Ureter (tissue), 1 donor: ENCODE results near the gene METTL6. TPM values are rescaled to one million over a fixed set of nuclear protein-coding genes. Genes with fewer than 3 reads are reported as not detected.
"Not testable (repeated sequence)": the region's sequence is repeated elsewhere in the genome, so short reads cannot be mapped to it uniquely, and the experiment has no call there.

Experiments
- DNase-seq: peaks from one replicate; pipeline ENCODE4 v3.0.0-alpha.2; 2020; ENCODE audit warnings: low spot score
- total RNA-seq: library from RNA; stranded (reverse); gene quantifications from one replicate; pipeline ENCODE4 v1.2.4, GENCODE V29; 2023
- donor health status: DM: yes; HTN: yes; CAD: no.

The METTL6 gene
- total RNA-seq, 1 donor from 2014 or later: 19.3 TPM

DNA sequence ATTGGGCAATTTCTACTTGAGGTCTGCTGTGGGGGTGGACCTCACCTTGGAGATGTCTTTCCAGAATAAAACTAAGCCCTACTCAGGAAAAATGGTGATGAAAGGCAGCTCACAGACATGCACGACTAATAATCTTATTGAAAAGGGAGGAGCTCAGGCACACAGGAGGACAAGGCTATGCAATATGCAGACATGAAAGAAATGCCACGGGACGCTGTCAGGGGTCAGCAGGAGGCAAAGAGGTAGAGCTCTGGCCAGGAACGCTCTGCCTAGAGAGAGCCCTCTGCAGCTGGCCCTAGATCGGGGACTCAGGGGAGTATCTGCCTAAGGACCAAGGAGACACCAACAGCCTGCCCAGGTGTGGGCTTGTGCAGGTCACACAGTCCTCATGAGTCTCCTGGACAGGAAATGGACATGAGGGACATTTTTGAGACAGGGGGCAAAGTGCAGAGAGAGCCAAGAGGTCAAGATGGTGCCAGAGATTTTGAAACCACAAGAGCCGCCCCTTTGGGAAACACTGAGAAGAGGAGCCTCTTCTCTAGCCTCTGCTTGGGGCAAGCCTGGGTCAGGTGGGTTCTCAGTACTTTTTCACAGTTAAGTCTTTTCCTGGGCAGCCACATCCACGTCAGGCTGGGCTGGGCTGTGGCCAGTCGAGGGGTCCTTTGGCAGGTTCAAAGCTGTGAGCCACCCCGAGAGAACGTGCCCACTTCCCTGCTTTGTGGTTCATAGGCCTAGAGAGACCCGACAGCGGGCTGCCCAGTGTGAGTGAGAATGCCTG lies 23.3 kb upstream of the METTL6 start:
- DNase-seq: peak; percentile 25

DNA sequence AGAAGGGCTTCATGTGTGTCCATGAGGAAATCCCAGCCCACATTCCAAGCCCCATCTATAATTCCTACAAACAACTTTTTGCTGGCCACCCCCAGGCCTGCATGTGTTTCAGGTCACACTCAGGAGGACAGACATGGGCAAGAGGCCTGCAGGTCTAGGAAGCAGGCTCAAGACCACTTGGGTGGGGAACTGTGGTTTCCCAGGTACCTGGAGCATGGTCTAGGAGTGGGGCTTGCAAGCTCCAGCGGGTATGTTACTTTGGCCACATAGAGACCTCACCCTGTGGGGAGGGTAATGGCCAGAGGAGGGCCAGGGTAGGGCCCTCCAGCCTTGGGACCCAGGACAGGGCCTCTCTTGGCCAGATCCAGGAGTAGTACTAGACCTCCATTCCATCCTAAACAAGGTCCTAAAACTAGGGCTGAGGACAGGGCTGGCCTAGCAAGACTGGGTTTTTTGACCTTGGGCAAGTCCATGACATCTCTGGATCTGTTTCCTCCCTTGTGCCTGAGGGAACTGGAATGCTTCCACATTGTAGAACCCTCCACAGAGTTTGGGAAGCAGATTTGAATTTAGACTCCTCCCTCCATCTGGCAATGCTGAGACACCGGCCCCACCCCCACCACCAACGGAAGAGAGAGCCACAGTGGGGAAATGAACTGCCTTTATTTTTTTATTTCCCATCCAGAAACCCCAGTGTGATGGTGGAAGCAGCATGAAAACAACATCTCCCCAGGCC lies 22.3 kb upstream of the METTL6 start:
- DNase-seq: no peak

DNA sequence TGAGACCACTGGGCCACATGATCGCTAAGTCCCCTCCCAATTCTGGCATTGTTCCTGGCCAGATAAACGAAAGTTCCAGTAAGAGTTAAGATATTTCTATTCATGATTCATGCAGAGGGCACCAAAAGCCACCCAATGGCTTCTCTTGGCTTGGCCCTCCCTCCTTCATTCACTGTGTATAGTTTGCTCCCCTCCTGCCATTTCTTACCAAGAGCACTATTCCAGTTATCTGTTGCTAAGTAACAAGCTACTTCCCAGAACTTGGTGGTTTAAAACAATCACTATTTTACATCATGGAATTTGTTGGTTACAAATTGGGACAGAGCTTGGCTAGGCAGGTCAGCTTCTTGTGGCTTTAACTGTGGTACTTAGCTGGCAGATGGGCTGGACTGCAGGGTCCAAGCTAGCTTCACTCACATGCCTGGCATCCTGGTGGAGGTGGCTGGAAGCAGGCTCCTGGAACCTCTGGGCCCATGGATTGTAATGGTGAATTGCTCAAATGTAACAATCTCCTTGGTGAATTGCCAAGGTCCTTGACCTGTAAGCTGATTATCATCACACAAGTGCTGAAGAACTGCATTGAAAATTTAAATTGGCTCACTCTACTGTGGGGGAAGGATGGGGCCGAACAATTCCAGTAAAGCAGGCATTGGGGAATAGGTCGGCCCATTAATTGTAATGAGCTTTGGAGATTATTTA lies 16.6 kb upstream of the METTL6 start:
- DNase-seq: peak; percentile 34

DNA sequence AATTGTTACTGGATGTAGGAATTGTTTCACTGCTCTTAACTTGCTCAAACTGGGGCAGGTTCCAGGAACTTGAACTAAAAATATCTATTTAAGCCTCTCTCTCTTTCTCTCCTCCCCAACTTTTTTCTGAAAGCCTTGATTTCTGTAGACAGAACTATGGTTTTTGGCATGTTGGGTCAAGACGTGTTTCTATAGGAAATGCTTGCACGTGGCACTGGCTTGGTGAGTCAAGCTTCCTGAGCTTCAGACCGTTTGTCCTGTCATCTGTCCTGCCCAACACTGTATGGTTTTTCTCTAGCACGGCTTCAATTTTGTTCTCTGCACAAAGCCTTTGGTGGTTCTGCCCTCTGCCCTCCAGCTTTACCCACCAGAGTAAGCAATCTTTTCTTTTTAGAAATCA lies 13.5 kb upstream of the METTL6 start:
- no peak for DNase-seq

DNA sequence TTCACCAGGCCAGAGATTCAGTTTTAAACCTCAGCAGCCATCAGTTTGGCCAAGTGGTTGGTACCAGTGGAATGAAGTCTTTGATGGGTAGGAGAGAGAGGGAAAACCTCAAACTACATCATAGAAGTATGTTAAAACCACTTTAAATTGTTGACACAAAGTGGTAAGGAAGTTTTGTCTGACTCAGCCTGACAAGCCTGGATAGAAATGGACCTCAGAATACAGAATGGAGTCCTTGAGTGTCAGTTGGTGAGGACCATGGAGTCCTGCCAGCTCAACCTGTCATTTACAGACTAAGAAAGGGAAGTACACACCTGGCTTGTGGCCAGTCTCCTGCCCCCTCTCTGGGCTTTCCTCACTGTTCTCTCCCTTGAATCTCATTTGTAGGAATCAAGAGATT lies 12.1 kb upstream of the METTL6 start:
- no peak for DNase-seq

DNA sequence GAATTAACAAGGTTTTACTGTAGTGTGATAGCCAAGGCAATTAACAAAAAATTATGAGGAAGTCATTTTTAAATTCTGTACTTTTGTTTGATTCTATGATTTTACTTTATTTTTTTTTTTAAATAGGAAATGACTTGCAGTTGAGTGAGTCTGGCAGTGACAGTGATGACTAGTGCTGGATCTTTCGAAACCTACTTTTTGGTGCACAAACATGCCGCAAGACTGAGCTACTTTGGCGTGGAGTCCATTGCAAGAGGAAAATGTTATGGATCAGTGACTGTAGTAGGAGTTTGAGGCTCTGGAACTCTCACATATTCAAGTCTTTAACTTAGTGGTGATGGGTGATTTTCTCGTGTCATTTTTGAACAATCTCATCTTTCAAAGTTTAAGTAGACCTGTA lies 11.6 kb upstream of the METTL6 start:
- DNase-seq: no peak

DNA sequence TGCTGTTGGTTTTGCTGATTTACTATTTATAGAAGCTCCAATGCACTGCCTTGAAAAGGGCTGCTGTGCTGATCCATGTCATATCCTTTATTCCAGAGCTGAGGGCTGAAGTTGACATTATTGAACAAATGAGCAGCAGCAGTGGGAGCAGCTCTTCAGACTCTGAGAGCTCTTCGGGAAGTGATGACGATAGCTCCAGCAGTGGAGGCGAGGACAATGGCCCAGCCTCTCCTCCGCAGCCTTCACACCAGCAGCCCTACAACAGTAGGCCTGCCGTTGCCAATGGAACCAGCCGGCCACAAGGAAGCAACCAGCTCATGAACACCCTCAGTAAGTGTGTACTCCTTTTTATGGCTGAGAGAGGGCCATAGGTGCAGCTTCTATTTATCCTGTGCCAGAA lies 8.9 kb upstream of the METTL6 start:
- no peak for DNase-seq

DNA sequence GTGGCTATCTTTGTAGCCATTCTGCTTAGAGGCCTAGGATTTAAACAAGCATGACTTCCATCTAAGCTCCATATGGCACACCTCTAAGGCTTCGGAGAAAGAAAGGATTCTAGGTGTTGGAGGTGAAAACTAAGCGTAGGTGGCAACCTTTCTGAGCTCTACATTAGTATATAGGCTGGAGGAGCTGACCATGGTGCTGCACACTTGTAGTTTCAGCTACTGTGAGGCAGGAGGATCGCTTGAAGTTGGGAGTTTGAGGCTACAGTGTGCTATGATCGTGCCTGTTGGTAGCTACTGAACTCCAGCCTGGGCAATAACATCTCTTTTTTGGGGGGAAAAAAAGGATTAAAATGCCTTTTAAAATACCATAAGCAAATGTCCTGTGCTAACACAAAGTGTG lies 7.4 kb upstream of the METTL6 start:
- no peak for DNase-seq

DNA sequence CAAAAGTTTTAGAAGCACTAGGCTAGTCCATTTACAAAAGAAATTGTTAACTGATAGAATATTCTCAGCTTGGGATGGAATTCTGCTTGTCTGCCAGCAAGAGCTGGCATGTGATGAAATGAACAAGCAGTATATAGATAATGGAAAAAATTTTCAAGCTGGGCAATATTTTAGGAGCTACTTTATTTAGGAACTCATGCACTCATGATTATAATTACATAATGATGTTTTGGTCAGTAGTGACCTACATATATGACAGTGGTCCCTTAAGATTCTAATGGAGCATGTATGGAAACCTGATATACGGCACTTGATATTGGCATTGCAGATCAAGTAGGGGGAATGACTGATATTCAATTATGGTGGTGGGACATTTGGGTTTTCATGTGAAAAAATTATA lies 6.2 kb upstream of the METTL6 start:
- no peak for DNase-seq

DNA sequence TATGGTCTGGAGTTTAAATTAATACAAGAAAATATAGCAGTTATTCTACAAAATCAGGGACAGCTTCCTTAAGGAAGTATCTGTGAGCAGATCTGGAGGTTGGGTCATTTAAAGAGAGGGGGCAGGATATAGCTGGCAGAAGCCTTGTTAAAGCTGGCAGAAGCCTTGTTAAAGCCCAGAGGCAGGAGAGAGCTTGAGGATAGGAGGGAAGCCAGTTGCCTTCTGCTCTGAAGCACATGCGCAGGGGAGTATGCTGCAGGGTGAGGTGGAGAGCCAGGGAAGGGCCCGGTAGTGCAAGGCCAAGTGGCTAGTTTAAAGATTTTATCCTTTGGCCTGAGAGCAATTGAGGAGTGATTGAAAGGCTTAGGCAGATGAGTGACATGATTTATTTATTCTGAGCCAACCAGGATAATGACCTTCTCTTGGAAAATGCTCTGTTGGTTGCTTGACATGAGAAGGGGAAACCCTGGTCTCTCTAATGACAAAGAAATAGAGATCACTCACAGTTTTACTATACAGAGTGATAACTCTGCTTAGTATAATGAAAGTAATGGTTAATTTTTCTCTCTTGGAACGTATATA lies 4.0 kb upstream of the METTL6 start:
- no peak for DNase-seq

DNA sequence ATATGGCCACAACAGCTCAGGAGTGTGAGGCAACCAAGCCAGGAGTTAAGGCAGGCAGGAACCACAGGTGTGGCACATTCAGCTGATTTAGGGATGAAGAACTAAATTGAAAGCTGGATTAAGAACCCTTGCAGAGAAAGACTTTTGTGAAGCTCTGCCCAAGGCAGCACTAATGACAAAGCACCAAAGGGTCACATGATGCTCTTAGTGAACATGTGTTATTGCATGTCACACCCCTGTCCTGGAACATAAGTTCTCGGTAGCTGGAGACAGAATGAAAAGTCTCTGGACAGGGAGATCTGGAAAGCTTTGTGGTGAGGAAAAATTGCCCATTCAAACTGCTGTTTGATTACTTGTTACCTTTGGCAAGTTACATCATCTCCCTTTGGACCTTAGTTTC lies 3.3 kb upstream of the METTL6 start:
- DNase-seq: no peak

DNA sequence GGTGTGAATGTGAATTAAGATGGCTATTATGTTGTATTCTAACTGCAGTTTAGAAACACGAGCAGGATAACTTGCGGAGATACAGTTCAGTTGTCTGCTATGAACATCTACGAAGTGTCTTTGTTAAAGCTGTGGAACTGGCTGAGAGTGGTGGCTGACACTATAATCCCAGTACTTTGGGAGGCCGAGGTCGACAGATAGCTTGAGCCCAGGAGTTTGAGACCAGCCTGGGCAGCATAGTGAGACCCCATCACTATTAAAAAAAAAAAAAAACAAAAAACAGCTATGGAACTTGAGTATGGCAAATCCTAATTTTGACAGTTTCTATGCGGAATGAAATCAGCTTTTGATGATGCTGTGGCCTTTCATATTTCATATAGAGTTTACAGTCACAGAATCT lies 1.7 kb upstream of the METTL6 start:
- DNase-seq: no peak

DNA sequence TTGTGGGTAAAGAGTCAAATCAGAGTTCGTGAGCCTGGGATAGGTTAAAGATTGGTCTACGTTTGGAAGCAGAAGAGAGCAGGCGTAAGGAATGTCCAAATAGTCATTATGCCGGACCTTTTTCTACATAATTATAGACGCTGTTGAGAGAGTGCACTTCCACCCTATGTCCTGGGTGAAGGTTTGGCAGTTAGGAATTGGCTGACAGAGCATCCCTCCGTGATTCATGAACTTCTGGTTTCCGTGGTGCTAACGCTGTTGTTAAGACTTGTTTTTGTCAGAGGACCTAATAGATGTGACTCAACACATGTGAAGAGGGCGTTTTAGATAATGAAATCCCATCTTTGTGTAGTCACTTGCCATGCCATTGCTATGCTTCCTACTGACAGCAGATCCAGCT lies 1.2 kb upstream of the METTL6 start:
- no peak for DNase-seq

DNA sequence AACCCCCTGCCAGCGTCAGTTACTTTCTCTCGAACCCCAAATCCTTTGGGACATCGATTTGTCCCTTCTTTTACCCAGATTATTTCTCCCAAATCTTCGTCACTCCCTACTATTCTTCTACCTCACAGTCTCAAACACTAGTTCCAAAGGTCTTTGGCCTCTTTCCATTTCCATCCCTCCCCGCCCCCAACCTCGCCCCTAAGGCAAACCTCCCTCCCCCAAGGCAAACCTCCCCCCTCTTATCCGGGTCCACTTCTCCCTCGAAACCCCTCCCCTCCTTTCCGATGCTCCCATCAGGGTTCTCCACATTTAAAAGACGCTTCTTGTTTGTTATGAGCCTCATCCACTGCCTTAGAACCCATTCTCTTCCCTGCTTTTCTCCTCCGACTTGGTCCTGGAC lies 637 bp upstream of the METTL6 start:
- no peak for DNase-seq

DNA sequence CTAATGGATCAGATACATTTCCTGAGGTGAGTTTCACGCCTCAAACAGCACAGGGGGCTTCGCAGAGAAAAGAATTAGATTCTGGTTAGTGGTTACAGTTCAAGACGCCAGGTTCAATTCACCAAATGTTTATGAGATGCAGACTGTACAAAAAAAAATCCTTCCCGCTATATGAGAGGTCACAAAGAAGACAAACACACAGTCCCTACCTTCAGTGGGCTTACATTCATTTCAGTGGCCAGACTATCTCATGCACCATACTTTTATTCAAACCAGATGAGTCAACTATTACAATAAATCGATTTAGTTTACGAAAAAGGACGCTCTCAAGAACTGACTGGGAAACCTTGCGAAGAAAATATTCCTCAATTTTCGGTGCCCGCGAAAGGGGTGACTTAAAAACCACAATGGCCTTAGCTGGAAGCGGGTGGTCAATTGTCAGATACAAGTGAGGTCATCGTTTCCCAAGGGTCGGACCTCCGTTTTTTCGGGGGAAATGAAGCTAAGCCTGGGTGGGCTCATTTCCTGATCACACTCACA lies 695 bp downstream of the METTL6 start:
- DNase-seq: no peak

DNA sequence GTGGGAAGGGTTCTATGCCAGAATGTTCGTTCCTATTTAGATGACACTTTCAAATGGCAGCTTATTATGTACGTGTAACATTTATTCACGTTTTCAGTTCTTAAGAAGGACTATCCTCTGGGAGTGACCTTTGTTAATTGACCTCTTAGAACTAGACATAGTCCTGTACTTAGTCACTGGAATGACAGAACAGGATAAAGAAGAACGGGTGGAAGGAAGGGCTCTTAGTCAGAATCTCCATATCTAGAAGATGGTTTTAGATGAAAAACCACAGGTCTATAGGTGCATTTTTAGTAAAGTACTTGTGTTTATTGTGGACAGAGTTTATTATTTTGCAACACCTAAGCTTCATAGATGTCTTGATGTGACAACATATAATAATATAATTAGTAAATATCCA lies 6.5 kb downstream of the METTL6 start:
- no peak for DNase-seq

DNA sequence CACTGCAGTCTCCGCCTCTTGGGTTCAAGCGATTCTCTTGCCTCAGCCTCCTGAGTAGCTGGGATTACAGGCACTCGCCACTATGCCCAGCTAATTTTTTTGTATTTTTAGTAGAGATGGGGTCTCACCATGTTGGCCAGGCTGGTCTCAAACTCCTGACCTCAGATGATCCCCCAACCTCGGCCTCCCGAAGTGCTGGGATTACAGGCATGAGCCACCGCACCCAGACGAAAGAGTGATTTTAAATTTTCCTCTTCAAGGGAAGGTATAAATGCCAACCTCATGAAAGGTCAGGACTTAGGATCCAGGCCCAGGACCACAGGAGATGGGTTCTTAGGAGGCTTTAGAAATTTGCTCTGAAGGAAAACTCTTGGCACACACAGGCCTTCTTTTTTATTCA lies 16.4 kb downstream of the METTL6 start:
- not testable (repeated sequence) for DNase-seq

DNA sequence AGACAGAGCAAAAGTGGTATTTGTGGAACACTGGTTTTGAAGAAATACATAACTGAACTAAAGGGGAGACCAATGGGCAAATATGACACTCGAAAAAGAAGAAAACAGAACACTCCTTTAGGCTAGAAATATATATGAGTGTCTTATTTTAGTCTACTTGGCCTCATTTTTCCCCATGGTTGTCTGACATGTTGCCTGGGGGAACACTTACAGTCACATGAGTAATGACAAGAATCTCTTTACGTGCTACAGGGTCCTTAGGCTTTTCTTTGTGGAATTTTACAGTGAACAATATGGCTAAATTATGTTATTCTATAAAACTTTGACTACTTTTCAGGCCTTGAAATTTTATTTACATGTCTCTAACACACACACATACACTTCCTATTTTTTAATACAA lies 17.6 kb downstream of the METTL6 start:
- no peak for DNase-seq

DNA sequence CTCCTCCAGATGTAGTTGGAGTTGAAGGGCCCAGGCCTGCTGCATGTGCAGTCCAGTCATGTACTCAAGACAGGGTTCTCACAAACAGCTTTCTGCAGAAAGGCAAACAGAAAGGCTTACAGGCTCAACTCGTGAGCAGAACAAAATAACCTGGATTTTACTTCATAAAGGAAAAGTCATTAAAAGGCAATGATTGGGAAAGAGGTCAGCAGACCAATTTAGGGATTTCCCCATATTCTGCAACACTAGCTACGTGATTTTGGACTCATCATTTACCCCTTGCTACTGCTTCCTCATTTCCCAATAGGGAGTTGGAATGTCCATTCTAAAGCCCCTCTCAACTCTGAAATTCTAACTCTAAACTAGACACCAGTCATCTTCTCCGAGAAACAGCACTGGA lies 18.1 kb downstream of the METTL6 start:
- DNase-seq: no peak

DNA sequence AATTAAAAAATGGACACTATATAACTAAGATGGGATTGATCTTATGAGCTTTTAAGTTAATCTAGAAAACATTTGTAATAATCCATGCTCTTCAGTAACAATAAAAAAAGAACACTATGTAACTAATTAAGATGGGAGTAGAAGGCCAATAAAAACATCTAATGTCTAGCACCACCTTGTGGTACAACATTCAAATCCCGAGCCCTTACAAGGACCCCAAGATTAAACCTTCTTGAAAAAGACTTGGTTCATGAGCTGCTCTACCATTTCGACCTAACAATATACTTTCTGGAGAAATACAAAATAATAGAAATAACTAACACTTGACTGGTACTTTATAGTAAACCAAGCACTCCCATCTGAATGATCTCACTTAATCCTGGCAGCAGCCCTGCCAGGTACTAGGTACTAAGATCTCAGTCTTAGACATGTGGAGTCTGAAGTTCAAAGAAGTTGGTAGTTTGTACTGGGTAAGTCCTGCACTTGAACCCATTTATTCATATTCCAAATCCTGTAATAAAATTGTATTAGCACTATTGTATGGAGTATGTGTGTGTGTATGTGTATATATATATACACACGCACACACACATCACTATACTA lies 21.8 kb downstream of the METTL6 start:
- DNase-seq: no peak

DNA sequence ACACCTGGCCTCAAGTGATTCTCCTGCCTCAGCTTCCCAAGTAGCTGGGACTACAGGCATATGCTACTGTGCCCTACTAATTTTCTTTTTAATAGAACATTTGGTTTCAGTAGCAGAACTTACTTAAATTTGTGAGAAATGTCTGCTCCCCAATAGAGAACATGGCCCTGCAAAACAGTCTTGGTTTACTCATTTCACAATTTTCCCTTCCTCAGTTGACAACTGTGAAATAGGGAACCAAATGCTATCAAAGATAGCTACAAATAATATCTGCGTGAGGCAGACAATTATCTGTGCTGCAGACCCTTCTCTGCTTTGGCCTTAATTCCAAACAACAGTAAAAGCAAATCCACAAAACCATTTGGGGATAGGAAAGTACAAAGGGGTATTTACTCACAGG lies 22.6 kb downstream of the METTL6 start:
- DNase-seq: no peak

DNA sequence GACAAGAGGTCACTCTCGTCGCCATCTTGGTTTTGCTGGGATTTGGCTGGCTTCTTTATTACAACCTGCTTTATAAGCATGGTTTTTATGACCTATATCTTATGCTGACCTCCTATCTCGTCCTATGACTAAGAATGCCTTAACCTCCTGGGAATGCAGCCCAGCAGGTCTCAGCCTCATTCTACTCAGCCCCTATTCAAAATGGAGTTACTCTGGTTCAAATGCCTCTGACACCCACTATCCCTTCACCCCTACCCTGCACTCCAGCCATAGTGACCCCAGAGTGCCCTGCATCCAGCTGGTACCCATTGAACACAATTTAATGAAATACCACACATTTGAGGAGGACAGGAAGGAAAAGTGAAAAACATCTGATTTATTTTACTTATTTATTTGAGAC lies 23.4 kb downstream of the METTL6 start:
- no peak for DNase-seq
